ENCODE measurements around the gene DIDO1. TPM values are rescaled to one million over a fixed set of nuclear protein-coding genes. Genes with fewer than 3 reads are reported as not detected.

Gene DIDO1
- total RNA-seq, 1 experiment from 2014 or later: 33.2 TPM

GRCh38 chr20:62911701-62912280 is 14.5 kb downstream of the DIDO1 start:
- intact Hi-C loops (cut with micrococcal nuclease): no loop called here
- H3K9me3 ChIP-seq (ENCODE audit: low read length): no peaks in the 10 kb centered on the region
- CTCF ChIA-PET: no interaction called here
- TF ChIP-seq EZH2 (IDR thresholded peaks at IDR 0.05; ENCODE audit: low read length, unreplicated experiment) (no peak), CTCF (conservative IDR thresholded peaks at IDR 0.05; ENCODE audit: low read depth, low read length) (no peak), EZH2phosphoT487 (IDR thresholded peaks at IDR 0.05; ENCODE audit: borderline replicate concordance, low read length) (no peak)
- H3F3A ChIP-seq (ENCODE audit: low read length, unreplicated experiment): no peaks in the 10 kb centered on the region
- H4K20me1 ChIP-seq (ENCODE audit: low read length): peaks cover 57% of the 10 kb centered on the region
- H3K4me2 ChIP-seq (ENCODE audit: low read length): no peak overlapping the region
- H3K27ac ChIP-seq (ENCODE audit: low read length): no peak overlapping the region
- ATAC-seq: no peak
- no peak overlapping the region for H2AFZ ChIP-seq (ENCODE audit: low read length)
- no peaks in the 10 kb centered on the region for H3K4me1 ChIP-seq (ENCODE audit: insufficient read depth, low read length)
- H3K79me2 ChIP-seq (ENCODE audit: low read length): peaks cover 82% of the 10 kb centered on the region
- DNase-seq: no peak
- H3K36me3 ChIP-seq (ENCODE audit: low read depth, low read length): peaks cover 56% of the 10 kb centered on the region
- H3K27me3 ChIP-seq (ENCODE audit: low read length): no peaks in the 10 kb centered on the region
- H3K4me3 ChIP-seq (ENCODE audit: low read length): no peak overlapping the region
- BruUV-seq (replicated peaks): no TSS peak
- no peaks in the 10 kb centered on the region for H3K9me2 ChIP-seq (replicated peaks; ENCODE audit: low read length)
- POLR2A ChIA-PET (ENCODE audit: unreplicated experiment): no interaction called here
- H3K9ac ChIP-seq (ENCODE audit: low read length): no peak overlapping the region

- Histone ChIP-seq H4K20me1 (ENCODE audit: low read length) (peaks cover 56% of the 10 kb centered on the region), H3K9me2 (replicated peaks; ENCODE audit: low read length) (no peaks in the 10 kb centered on the region), H3K27me3 (ENCODE audit: low read length) (no peaks in the 10 kb centered on the region), H3F3A (ENCODE audit: low read length, unreplicated experiment) (no peaks in the 10 kb centered on the region), H3K36me3 (ENCODE audit: low read depth, low read length) (peaks cover 64% of the 10 kb centered on the region), H3K27ac (ENCODE audit: low read length) (no peak overlapping the region), H3K9ac (ENCODE audit: low read length) (no peak overlapping the region), H3K4me1 (ENCODE audit: insufficient read depth, low read length) (no peaks in the 10 kb centered on the region), H3K4me3 (ENCODE audit: low read length) (no peak overlapping the region), H2AFZ (ENCODE audit: low read length) (no peak overlapping the region), H3K9me3 (ENCODE audit: low read length) (no peaks in the 10 kb centered on the region), H3K4me2 (ENCODE audit: low read length) (no peak overlapping the region), H3K79me2 (ENCODE audit: low read length) (peaks cover 73% of the 10 kb centered on the region)
- ATAC-seq (no peak), DNase-seq (no peak)
- POLR2A ChIA-PET (ENCODE audit: unreplicated experiment): no interaction called here
- intact Hi-C loops (cut with micrococcal nuclease): no loop called here
- BruUV-seq (replicated peaks): no TSS peak
- CTCF ChIA-PET: no interaction called here
- TF ChIP-seq EZH2phosphoT487 (IDR thresholded peaks at IDR 0.05; ENCODE audit: borderline replicate concordance, low read length) (no peak), EZH2 (IDR thresholded peaks at IDR 0.05; ENCODE audit: low read length, unreplicated experiment) (no peak), CTCF (conservative IDR thresholded peaks at IDR 0.05; ENCODE audit: low read depth, low read length) (no peak)
These were observed 15.4 kb downstream of the DIDO1 start for GRCh38 chr20:62910777-62911497.

DNA sequence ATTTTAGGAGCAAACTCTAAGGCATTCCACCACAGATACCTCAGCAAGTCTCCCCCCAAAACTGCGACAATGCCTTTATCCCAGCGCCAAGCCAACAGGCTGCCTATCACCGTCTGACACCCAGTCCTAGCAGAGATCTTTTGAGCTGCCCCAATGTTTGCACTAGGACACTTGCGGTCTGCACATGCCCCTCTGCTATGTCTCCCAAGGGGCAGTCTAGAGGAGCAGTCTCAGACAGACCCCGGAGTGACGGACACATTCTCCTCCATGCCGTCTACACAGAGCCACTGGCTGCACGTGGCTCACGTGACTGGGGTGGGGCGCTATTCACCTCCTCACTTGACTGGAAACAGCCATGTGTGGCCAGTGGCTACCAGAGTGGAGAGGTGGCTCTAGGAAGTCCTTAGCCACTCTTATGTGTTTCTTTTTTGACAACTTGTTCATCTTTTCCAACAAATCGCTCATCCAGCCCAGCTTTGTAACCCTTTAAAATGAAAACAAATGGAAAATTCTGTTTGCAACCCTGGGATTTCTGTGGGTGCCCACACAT is 16.0 kb downstream of the DIDO1 start:
- H3K9me2 ChIP-seq (replicated peaks; ENCODE audit: low read length): no peaks in the 10 kb centered on the region
- no peak overlapping the region for H3K4me2 ChIP-seq (ENCODE audit: low read length)
- H3K9ac ChIP-seq (ENCODE audit: low read length): no peak overlapping the region
- H2AFZ ChIP-seq (ENCODE audit: low read length): no peak overlapping the region
- H3F3A ChIP-seq (ENCODE audit: low read length, unreplicated experiment): no peaks in the 10 kb centered on the region
- no peak for DNase-seq
- POLR2A ChIA-PET (ENCODE audit: unreplicated experiment): no interaction called here
- H3K27me3 ChIP-seq (ENCODE audit: low read length): no peaks in the 10 kb centered on the region
- ATAC-seq: no peak
- H3K36me3 ChIP-seq (ENCODE audit: low read depth, low read length): peaks cover 71% of the 10 kb centered on the region
- TF ChIP-seq EZH2phosphoT487 (IDR thresholded peaks at IDR 0.05; ENCODE audit: borderline replicate concordance, low read length) (no peak), EZH2 (IDR thresholded peaks at IDR 0.05; ENCODE audit: low read length, unreplicated experiment) (no peak), CTCF (conservative IDR thresholded peaks at IDR 0.05; ENCODE audit: low read depth, low read length) (no peak)
- CTCF ChIA-PET: no interaction called here
- no peak overlapping the region for H3K4me3 ChIP-seq (ENCODE audit: low read length)
- peaks cover 52% of the 10 kb centered on the region for H4K20me1 ChIP-seq (ENCODE audit: low read length)
- H3K79me2 ChIP-seq (ENCODE audit: low read length): peaks cover 67% of the 10 kb centered on the region
- no TSS peak for BruUV-seq (replicated peaks)
- intact Hi-C loops (cut with micrococcal nuclease): no loop called here
- no peaks in the 10 kb centered on the region for H3K9me3 ChIP-seq (ENCODE audit: low read length)
- no peaks in the 10 kb centered on the region for H3K4me1 ChIP-seq (ENCODE audit: insufficient read depth, low read length)
- H3K27ac ChIP-seq (ENCODE audit: low read length): no peak overlapping the region

All from PC-3 (cell line).